Sigmoid colon (tissue), 3 donors: ENCODE data around the gene C16orf96.

Source experiments
- POLR2A ChIP-seq, 2 donors: fragments of 450-650 bp; IDR thresholded peaks; one replicate each; pipeline ENCODE4 v1.6.1; 2016; ENCODE audit warnings: antibody characterized with exemption in 2 of 2, mild to moderate bottlenecking in 2 of 2, moderate library complexity in 2 of 2
- TF ChIP-seq, protein P1 (sequence below), 4 experiments: fragments of 450-650 bp in 3 of 4; fragments of 200-600 bp in 1 of 4; IDR thresholded peaks; one replicate each; pipeline ENCODE4 v1.5.1; 2016 to 2019; ENCODE audit warnings: antibody characterized with exemption in 4 of 4, mild to moderate bottlenecking in 3 of 4, moderate library complexity in 2 of 4

- TF ChIP-seq POLR2A (IDR thresholded peaks at IDR 0.05), result no peak
- TF ChIP-seq, protein P1, sequence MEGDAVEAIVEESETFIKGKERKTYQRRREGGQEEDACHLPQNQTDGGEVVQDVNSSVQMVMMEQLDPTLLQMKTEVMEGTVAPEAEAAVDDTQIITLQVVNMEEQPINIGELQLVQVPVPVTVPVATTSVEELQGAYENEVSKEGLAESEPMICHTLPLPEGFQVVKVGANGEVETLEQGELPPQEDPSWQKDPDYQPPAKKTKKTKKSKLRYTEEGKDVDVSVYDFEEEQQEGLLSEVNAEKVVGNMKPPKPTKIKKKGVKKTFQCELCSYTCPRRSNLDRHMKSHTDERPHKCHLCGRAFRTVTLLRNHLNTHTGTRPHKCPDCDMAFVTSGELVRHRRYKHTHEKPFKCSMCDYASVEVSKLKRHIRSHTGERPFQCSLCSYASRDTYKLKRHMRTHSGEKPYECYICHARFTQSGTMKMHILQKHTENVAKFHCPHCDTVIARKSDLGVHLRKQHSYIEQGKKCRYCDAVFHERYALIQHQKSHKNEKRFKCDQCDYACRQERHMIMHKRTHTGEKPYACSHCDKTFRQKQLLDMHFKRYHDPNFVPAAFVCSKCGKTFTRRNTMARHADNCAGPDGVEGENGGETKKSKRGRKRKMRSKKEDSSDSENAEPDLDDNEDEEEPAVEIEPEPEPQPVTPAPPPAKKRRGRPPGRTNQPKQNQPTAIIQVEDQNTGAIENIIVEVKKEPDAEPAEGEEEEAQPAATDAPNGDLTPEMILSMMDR (IDR thresholded peaks at IDR 0.05), result no peak
Observed at GRCh38 chr16:4519274-4520058, 36.7 kb upstream of the C16orf96 start.
